SK-N-SH treated with all-trans-retinoic acid at 6 μM for 48 hours (cell line): ENCODE measurements around the gene SCAF8.
A peak's percentile ranks its signal among the peaks of the same experiment; 100 is the strongest.

Experiments
- ATAC-seq: fragments of 200-7000 bp; cut with Tn5 transposase; 3 replicates; pipeline ENCODE4 v1.9.1; 2020; ENCODE audit warnings: mild to moderate bottlenecking, moderate library complexity
- ARNTL ChIP-seq: fragments of 450-650 bp; formaldehyde crosslinking; IDR thresholded peaks from 2 replicates; pipeline ENCODE4 v1.5.0; 2020; ENCODE audit warnings: low read depth, mild to moderate bottlenecking, moderate library complexity, borderline replicate concordance
- CSDC2 ChIP-seq: fragments of 250-450 bp; sonication (Bioruptor Pico); IDR thresholded peaks from 2 replicates; pipeline ENCODE4 v1.5.0; 2020; ENCODE audit warnings: mild to moderate bottlenecking, moderate library complexity
- ESRRG ChIP-seq: fragments of 250-450 bp; sonication (Bioruptor Pico); IDR thresholded peaks from 2 replicates; pipeline ENCODE4 v1.6.1; 2021; ENCODE audit warnings: mild to moderate bottlenecking
- GLIS3 ChIP-seq: fragments of 250-450 bp; sonication (Bioruptor Pico); IDR thresholded peaks from 2 replicates; pipeline ENCODE4 v1.5.0; 2020; ENCODE audit warnings: mild to moderate bottlenecking, moderate library complexity
- ISL1 ChIP-seq: fragments of 250-450 bp; sonication (Bioruptor Pico); IDR thresholded peaks from 2 replicates; pipeline ENCODE4 v2.1.2; 2022; ENCODE audit warnings: mild to moderate bottlenecking, moderate library complexity
- OSR1 ChIP-seq: fragments of 250-450 bp; sonication (Bioruptor Pico); IDR thresholded peaks from 2 replicates; pipeline ENCODE4 v1.8.0; 2022; ENCODE audit warnings: moderate library complexity, mild to moderate bottlenecking, inconsistent platforms
- PPARA ChIP-seq: fragments of 250-450 bp; sonication (Bioruptor Pico); IDR thresholded peaks from 2 replicates; pipeline ENCODE4 v1.5.0; 2020; ENCODE audit warnings: mild to moderate bottlenecking, borderline replicate concordance
- RARB ChIP-seq: fragments of 250-450 bp; sonication (Bioruptor Pico); IDR thresholded peaks from 2 replicates; pipeline ENCODE4 v1.8.0; 2021; ENCODE audit warnings: mild to moderate bottlenecking, moderate library complexity
- SNAI2 ChIP-seq: fragments of 250-450 bp; sonication (Bioruptor Pico); IDR thresholded peaks from 2 replicates; pipeline ENCODE4 v1.5.0; 2020; ENCODE audit warnings: mild to moderate bottlenecking, moderate library complexity
- TCF4 ChIP-seq: fragments of 250-450 bp; sonication (Bioruptor Pico); IDR thresholded peaks from 2 replicates; pipeline ENCODE4 v1.8.0; 2021; ENCODE audit warnings: mild to moderate bottlenecking, moderate library complexity, borderline replicate concordance
- TOX ChIP-seq: fragments of 250-450 bp; sonication (Bioruptor Pico); IDR thresholded peaks from 2 replicates; pipeline ENCODE4 v1.8.0; 2021; ENCODE audit warnings: mild to moderate bottlenecking, moderate library complexity, borderline replicate concordance
- ZC3H10 ChIP-seq: fragments of 250-450 bp; sonication (Bioruptor Pico); IDR thresholded peaks from 2 replicates; pipeline ENCODE4 v1.5.1; 2021; ENCODE audit warnings: mild to moderate bottlenecking, moderate library complexity
- ZFP3 ChIP-seq: fragments of 250-450 bp; sonication (Bioruptor Pico); IDR thresholded peaks from 2 replicates; pipeline ENCODE4 v1.5.0; 2020; ENCODE audit warnings: mild to moderate bottlenecking, moderate library complexity
- ZFP30 ChIP-seq: fragments of 450-650 bp; formaldehyde crosslinking; IDR thresholded peaks from 2 replicates; pipeline ENCODE4 v1.5.0; 2022; ENCODE audit warnings: mild to moderate bottlenecking, moderate library complexity
- ZNF70 ChIP-seq: fragments of 450-650 bp; formaldehyde crosslinking; IDR thresholded peaks from 2 replicates; pipeline ENCODE4 v1.5.0; 2020; ENCODE audit warnings: mild to moderate bottlenecking, moderate library complexity
- ZNF8 ChIP-seq: fragments of 450-650 bp; formaldehyde crosslinking; IDR thresholded peaks from 2 replicates; pipeline ENCODE4 v1.5.0; 2020; ENCODE audit warnings: mild to moderate bottlenecking, moderate library complexity
- TF ChIP-seq, protein P1 (sequence below): fragments of 250-450 bp; sonication (Bioruptor Pico); IDR thresholded peaks from 2 replicates; pipeline ENCODE4 v1.5.1; 2021; ENCODE audit warnings: mild to moderate bottlenecking, moderate library complexity
- TF ChIP-seq, protein P2 (sequence below): fragments of 250-450 bp; sonication (Bioruptor Pico); IDR thresholded peaks from 2 replicates; pipeline ENCODE4 v1.8.0; 2020; ENCODE audit warnings: mild to moderate bottlenecking, moderate library complexity, borderline replicate concordance
- TF ChIP-seq, protein P3 (sequence below): fragments of 250-450 bp; sonication (Bioruptor Pico); IDR thresholded peaks from 2 replicates; pipeline ENCODE4 v1.5.1; 2020; ENCODE audit warnings: low read depth, mild to moderate bottlenecking, moderate library complexity
- TF ChIP-seq, protein P4 (sequence below): fragments of 250-450 bp; sonication (Bioruptor Pico); IDR thresholded peaks from 2 replicates; pipeline ENCODE4 v1.5.0; 2020; ENCODE audit warnings: mild to moderate bottlenecking, moderate library complexity

The SCAF8 gene

DNA sequence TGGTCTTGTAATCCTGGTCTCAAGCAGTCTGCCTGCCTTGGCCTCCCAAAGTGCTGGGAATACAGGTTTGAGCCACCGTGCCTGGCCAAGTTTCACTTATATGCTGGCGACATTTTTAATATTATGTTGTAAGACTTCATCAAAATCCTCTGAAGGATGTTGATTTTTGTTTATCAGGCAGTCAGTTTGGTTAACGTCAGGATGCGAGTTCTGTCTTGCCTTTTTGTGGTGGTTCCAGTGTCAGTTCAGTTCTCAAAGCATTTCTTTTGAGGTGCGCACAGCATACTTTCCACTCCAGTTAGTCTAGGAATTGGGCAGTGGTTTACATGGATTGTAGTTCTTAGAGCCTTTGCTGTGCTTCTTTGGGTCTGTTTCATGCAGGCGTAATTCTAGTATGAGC lies 24.9 kb downstream of the SCAF8 start:
- peak; percentile 24; the same call in 2 of the 3 replicates for ATAC-seq
- TF ChIP-seq ISL1 (CRISPR knock-in tag) (no peak), RARB (CRISPR knock-in tag) (no peak), ZC3H10 (CRISPR knock-in tag) (no peak), TOX (CRISPR knock-in tag) (no peak), ZFP30 (CRISPR knock-in tag) (no peak), GLIS3 (CRISPR knock-in tag) (no peak), OSR1 (CRISPR knock-in tag) (no peak), CSDC2 (CRISPR knock-in tag) (no peak)
- TF ChIP-seq, protein P1, sequence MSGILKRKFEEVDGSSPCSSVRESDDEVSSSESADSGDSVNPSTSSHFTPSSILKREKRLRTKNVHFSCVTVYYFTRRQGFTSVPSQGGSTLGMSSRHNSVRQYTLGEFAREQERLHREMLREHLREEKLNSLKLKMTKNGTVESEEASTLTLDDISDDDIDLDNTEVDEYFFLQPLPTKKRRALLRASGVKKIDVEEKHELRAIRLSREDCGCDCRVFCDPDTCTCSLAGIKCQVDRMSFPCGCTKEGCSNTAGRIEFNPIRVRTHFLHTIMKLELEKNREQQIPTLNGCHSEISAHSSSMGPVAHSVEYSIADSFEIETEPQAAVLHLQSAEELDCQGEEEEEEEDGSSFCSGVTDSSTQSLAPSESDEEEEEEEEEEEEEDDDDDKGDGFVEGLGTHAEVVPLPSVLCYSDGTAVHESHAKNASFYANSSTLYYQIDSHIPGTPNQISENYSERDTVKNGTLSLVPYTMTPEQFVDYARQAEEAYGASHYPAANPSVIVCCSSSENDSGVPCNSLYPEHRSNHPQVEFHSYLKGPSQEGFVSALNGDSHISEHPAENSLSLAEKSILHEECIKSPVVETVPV (CRISPR knock-in tag): no peak
- TF ChIP-seq, protein P2, sequence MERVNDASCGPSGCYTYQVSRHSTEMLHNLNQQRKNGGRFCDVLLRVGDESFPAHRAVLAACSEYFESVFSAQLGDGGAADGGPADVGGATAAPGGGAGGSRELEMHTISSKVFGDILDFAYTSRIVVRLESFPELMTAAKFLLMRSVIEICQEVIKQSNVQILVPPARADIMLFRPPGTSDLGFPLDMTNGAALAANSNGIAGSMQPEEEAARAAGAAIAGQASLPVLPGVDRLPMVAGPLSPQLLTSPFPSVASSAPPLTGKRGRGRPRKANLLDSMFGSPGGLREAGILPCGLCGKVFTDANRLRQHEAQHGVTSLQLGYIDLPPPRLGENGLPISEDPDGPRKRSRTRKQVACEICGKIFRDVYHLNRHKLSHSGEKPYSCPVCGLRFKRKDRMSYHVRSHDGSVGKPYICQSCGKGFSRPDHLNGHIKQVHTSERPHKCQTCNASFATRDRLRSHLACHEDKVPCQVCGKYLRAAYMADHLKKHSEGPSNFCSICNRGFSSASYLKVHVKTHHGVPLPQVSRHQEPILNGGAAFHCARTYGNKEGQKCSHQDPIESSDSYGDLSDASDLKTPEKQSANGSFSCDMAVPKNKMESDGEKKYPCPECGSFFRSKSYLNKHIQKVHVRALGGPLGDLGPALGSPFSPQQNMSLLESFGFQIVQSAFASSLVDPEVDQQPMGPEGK (CRISPR knock-in tag): no peak
- TF ChIP-seq, protein P3, sequence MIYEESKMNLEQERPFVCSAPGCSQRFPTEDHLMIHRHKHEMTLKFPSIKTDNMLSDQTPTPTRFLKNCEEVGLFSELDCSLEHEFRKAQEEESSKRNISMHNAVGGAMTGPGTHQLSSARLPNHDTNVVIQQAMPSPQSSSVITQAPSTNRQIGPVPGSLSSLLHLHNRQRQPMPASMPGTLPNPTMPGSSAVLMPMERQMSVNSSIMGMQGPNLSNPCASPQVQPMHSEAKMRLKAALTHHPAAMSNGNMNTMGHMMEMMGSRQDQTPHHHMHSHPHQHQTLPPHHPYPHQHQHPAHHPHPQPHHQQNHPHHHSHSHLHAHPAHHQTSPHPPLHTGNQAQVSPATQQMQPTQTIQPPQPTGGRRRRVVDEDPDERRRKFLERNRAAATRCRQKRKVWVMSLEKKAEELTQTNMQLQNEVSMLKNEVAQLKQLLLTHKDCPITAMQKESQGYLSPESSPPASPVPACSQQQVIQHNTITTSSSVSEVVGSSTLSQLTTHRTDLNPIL (CRISPR knock-in tag): no peak

DNA sequence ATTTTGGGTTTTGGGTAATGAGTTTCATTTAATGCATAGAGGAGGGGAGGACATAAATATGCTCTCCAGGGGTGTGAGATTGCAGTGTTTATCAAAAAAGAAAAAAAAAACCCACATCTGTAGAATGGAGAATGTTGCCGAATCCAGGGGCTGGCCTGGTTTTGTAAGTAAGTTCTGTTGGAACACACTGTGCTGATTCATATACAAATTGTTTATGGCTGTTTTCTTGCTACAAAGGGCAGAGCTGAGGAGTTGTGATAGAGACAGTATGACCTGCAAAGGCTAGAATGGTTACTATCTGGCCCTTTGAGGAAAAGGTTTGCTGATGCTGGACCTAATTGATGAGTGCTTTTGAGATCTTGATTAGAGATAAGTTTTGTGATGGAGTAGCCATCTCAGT lies 30.4 kb downstream of the SCAF8 start:
- no peak for ATAC-seq
- TF ChIP-seq OSR1 (CRISPR knock-in tag) (no peak), GLIS3 (CRISPR knock-in tag) (no peak), ZFP30 (CRISPR knock-in tag) (no peak), TCF4 (CRISPR knock-in tag) (no peak), SNAI2 (CRISPR knock-in tag) (no peak), PPARA (CRISPR knock-in tag) (no peak), ZC3H10 (CRISPR knock-in tag) (no peak), RARB (CRISPR knock-in tag) (no peak), CSDC2 (CRISPR knock-in tag) (no peak), ZFP3 (CRISPR knock-in tag) (no peak), ZNF8 (CRISPR knock-in tag) (no peak)
- TF ChIP-seq, protein P2 (CRISPR knock-in tag): no peak
- TF ChIP-seq, protein P1 (CRISPR knock-in tag): no peak

DNA sequence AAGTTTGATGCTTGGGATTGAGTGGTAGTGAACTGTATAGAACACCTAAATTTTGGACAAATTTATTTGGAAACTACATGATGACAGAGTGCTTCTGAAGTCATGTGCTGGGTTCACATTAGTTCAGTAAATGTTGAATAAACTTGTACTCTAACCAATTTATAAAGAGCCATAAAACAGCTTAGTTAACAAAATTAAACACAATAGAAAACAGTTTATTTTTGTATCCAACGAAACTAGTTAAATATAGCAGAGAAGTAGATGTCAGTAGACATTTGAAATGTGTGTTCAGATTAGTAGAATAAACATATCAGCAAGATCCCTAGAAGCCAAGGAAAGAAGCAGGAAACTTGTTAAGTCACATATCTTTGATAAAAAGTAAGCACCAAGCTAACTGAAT lies 32.1 kb downstream of the SCAF8 start:
- TF ChIP-seq ZC3H10 (CRISPR knock-in tag) (no peak), ESRRG (CRISPR knock-in tag) (no peak), CSDC2 (CRISPR knock-in tag) (no peak), ARNTL (CRISPR knock-in tag) (no peak), ZNF70 (CRISPR knock-in tag) (no peak), ISL1 (CRISPR knock-in tag) (no peak), TOX (CRISPR knock-in tag) (no peak)
- TF ChIP-seq, protein P1 (CRISPR knock-in tag): no peak
- TF ChIP-seq, protein P4, sequence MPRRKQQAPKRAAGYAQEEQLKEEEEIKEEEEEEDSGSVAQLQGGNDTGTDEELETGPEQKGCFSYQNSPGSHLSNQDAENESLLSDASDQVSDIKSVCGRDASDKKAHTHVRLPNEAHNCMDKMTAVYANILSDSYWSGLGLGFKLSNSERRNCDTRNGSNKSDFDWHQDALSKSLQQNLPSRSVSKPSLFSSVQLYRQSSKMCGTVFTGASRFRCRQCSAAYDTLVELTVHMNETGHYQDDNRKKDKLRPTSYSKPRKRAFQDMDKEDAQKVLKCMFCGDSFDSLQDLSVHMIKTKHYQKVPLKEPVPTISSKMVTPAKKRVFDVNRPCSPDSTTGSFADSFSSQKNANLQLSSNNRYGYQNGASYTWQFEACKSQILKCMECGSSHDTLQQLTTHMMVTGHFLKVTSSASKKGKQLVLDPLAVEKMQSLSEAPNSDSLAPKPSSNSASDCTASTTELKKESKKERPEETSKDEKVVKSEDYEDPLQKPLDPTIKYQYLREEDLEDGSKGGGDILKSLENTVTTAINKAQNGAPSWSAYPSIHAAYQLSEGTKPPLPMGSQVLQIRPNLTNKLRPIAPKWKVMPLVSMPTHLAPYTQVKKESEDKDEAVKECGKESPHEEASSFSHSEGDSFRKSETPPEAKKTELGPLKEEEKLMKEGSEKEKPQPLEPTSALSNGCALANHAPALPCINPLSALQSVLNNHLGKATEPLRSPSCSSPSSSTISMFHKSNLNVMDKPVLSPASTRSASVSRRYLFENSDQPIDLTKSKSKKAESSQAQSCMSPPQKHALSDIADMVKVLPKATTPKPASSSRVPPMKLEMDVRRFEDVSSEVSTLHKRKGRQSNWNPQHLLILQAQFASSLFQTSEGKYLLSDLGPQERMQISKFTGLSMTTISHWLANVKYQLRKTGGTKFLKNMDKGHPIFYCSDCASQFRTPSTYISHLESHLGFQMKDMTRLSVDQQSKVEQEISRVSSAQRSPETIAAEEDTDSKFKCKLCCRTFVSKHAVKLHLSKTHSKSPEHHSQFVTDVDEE (CRISPR knock-in tag): no peak
- TF ChIP-seq, all 23 proteins: peak for 0
- ATAC-seq: no peak
